GM04503 (cell line): ENCODE data around the gene CDHR3.
"Not testable (repeated sequence)": the region's sequence is repeated elsewhere in the genome, so short reads cannot be mapped to it uniquely, and the experiment has no call there.

Experiments used
- DNase-seq: peaks from one replicate; pipeline ENCODE4 v3.0.0-alpha.2; 2012; ENCODE audit warnings: low read depth

CDHR3 gene

GRCh38 chr7:105996860-105997737 lies 34.0 kb downstream of the CDHR3 start:
- no peak for DNase-seq

- no peak for DNase-seq
Observed at GRCh38 chr7:105999256-105999655, 36.2 kb downstream of the CDHR3 start.

- DNase-seq = no peak
Observed at GRCh38 chr7:106001196-106001595, 38.1 kb downstream of the CDHR3 start.

- DNase-seq = no peak
Observed at GRCh38 chr7:106001886-106002285, 38.8 kb downstream of the CDHR3 start.

GRCh38 chr7:106003525-106004064 lies 40.5 kb downstream of the CDHR3 start:
- no peak for DNase-seq

- no peak for DNase-seq
Observed at GRCh38 chr7:106006906-106007305, 43.8 kb downstream of the CDHR3 start.

GRCh38 chr7:106007796-106008195 lies 44.7 kb downstream of the CDHR3 start:
- DNase-seq = not testable (repeated sequence)

- peak; percentile 96 for DNase-seq
Observed at GRCh38 chr7:106009503-106010226, 46.6 kb downstream of the CDHR3 start.

GRCh38 chr7:106010331-106010730 lies 47.3 kb downstream of the CDHR3 start:
- DNase-seq = no peak

GRCh38 chr7:106010866-106011265 lies 47.8 kb downstream of the CDHR3 start:
- no peak for DNase-seq

- no peak for DNase-seq
Observed at GRCh38 chr7:106012184-106012583, 49.1 kb downstream of the CDHR3 start.

GRCh38 chr7:106012935-106013439 lies 49.9 kb downstream of the CDHR3 start:
- DNase-seq = peak; percentile 78

GRCh38 chr7:106015381-106016218 lies 52.5 kb downstream of the CDHR3 start:
- no peak for DNase-seq

- DNase-seq = no peak
Observed at GRCh38 chr7:106016331-106016730, 53.3 kb downstream of the CDHR3 start.

GRCh38 chr7:106017657-106018056 lies 54.6 kb downstream of the CDHR3 start:
- no peak for DNase-seq

GRCh38 chr7:106018566-106019469 lies 55.8 kb downstream of the CDHR3 start:
- no peak for DNase-seq

GRCh38 chr7:106019470-106019820 lies 56.4 kb downstream of the CDHR3 start:
- DNase-seq = no peak

- DNase-seq = no peak
Observed at GRCh38 chr7:106021151-106022067, 58.3 kb downstream of the CDHR3 start.

GRCh38 chr7:106022193-106022821 lies 59.2 kb downstream of the CDHR3 start:
- no peak for DNase-seq
